HG03097 (cell line): Measurements from ENCODE around the gene SESN1.

Experiments
- ATAC-seq: cut with Tn5 transposase; IDR thresholded peaks from one replicate; pipeline ENCODE4 v1.9.1; 2021; ENCODE audit not compliant: unreplicated experiment, low FRiP score

The SESN1 gene

DNA sequence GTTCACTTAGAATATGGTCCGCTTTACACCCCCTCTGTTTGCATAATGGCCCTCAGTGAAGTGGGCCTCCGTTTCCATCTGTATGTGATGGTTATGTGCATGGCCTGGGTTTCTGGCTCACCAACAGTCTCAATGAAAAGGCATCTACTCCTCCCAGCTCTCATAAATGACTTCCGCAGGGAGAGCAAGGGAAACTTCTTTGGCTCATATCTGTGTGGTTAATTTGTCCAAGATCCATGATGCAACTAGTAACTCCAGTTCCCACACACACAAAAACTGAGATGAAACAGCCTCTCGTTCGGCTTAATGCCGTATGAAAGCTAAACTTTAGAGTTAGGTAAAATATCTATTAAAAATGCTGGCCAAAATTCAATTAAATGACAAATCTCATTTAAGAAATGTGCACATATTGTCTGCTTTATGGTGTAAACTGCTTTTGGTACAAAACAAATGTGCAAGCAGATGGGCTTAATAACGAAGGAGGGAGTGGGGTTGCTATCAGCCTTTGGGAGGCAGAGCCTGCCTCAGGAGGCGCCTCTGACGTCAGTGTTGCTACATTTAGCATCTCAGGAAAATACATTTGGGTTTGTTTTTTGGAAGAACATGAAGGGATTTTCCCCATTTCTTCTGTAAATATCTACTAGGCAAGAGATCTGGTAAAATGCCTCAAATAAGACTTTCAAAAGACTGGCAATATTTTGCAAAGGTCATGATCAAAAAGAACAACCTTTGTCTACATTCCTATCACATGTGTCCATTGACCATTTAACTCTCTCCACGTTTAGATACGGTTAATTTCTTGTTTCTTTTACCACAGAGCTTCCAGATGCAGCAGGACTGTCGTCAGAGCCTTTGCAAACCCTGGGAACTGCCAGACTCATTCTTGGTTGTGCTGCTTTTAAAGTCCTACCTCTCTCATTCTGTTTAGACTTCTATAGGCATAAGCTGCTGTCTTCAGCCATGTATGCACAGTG lies 149.7 kb downstream of the SESN1 start:
- no peak for ATAC-seq

DNA sequence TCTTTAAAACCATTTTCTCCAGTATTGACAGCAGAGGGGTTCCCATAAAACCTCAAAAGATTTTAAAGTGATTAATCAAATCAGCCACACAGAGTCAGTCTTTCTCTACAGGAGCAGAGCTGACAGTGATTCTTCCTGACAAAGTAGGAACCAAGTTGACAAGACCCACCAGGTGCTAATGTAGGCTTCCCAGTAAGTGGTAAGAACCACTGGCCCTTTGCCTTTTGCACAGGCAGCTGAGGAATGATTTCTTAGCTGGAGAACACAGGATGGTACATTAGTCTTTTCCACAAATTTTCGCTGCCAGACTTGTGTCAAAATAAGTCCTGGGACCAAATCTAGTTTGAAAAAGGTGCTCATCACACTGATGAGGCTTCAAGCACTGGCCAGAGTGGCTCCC lies 150.6 kb downstream of the SESN1 start:
- no peak for ATAC-seq

DNA sequence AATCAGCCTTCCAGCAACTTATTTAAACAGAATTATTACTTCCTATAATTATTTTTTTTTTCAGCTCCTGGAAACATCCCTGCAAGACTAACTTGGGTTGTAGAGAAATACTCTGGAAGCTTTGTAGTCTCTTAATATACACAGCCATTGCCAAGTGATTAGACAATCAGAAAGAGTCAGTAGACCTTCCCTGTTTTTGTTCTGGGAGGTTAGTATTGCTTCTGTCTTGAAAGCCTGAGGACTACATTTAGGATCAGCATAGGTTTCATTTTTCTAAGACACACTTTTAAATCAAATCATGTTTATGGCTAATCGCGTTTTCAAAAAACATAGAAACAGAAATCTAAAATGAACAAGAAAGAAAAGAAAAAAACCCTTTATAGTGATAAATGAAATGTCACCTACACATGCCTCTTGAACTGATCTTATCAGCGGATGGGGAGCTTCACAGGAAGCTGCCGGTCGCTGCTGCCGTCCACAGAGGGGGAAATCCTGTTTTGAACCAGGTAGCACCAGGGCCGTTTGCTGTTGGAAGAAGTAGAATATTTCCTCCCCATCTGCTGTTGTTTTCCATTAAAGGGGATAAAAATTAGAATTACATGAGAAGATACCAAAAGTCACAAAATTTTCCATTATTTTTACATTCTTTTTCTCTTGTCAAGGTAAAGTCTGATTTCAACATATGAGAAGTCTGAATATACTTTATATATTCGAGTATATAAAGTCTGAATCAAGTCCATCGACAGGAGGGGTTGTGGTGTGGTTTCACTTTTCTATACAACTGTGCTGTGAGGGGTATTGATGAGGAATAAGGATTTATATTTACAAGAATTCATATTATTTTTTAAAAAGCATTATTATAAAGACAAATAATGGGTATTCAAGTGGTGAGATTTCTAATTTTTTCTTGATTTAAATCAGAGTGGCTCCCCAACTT lies 151.8 kb downstream of the SESN1 start:
- no peak for ATAC-seq

DNA sequence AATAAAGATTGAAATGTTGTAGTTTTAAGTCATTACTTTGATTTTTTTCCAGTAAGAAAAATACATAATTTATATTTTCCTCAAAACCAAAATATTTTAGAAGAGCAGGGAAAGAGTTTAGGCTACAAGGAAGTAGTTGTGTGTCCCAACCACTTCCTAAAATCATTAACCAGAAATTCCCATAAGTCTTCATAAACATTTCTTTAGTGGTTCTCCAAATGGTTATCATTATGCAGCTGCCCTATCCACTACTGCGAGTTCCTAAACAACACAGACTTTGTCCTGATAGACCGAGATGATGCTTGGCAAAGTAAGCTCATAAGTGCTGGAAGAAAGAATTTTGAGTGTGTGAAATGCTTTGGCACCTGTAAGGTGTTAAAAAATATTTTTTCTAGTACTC lies 152.8 kb downstream of the SESN1 start:
- ATAC-seq, result no peak

DNA sequence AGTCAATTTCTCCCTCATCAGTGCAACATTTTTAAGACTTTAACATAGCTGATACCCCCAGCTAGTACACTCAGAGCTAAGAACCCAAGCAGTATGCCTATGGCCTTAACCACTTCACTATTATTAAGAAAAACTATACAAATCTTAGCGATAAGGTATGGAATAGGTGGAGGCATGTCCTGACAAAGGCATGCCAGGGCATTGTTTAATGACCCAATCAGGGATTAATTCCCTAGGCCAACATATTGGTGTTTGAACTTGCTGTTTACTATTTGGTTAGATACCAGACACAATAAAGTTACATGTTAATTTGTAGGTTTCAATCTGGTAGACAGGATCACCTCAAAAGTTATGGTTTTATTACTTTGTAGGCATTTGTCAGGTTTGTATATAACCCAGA lies 153.4 kb downstream of the SESN1 start:
- no peak for ATAC-seq

DNA sequence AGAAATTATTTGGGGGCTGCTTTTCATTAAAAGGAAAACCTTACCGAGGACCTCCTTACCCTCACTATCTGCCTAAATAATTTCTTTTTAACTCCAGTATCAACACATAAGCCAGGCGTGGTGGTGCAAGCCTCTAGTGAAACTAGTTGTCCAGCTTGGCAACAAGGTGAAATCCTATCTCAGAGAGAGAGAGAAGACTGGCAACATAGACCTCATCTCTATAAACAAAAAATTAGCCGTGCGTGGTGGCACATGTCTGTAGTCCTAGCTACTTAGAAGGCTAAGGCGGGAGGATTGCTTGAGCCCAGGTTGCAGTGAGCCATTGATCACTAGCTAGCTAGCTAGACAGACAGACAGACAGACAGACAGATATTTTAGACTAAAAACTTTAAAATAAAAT lies 153.9 kb downstream of the SESN1 start:
- ATAC-seq, result no peak

DNA sequence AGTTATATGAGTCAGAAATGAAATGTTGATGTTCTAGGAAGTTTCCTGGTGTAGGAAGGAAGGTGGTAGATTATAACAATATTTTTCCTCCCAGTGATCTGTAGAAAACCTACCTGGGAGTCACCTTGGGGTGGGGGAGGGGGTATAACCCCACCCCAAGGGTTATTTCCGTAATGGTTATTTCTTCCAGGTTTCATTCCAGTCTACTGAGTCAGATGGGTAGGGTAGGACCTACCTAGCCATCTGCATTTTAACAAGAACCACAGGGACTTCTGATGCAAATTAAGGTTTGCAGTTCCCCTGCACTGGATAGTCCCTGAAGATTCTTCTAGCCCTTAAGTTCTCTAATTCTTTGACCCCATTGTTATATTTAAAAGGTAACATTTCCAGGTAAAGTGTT lies 157.5 kb downstream of the SESN1 start:
- ATAC-seq, result no peak
